Endodermal cell (in vitro differentiated cells): ENCODE results near the gene UNC50. TPM values are rescaled to one million over a fixed set of nuclear protein-coding genes. Genes with fewer than 3 reads are reported as not detected.

Source experiments
- DNase-seq: peaks from one replicate; pipeline ENCODE4 v3.0.0-alpha.2; 2017
- H3K27ac ChIP-seq: 2 replicates; pipeline ENCODE4 v1.5.1; 2013; ENCODE audit warnings: mild to moderate bottlenecking, low read depth, low read length, moderate library complexity
- H3K27me3 ChIP-seq: 2 replicates; pipeline ENCODE4 v1.6.1; 2013; ENCODE audit warnings: mild to moderate bottlenecking, low read length, moderate library complexity; ENCODE audit not compliant: insufficient read depth, control insufficient read depth, poor library complexity, severe bottlenecking
- H3K36me3 ChIP-seq: 2 replicates; pipeline ENCODE4 v1.7.0; 2013; ENCODE audit warnings: mild to moderate bottlenecking, low read length, moderate library complexity; ENCODE audit not compliant: control insufficient read depth, insufficient read depth
- H3K4me1 ChIP-seq: one replicate; pipeline ENCODE4 v1.7.0; 2013; ENCODE audit warnings: low read length; ENCODE audit not compliant: control insufficient read depth, insufficient read depth
- H3K4me3 ChIP-seq: 2 replicates; pipeline ENCODE4 v1.5.1; 2013; ENCODE audit warnings: mild to moderate bottlenecking, low read length, moderate library complexity
- H3K9ac ChIP-seq: 2 replicates; pipeline ENCODE4 v1.6.1; 2013; ENCODE audit warnings: mild to moderate bottlenecking, low read length, moderate library complexity; ENCODE audit not compliant: poor library complexity, severe bottlenecking; ENCODE audit errors: extremely low read depth
- H3K9me3 ChIP-seq: 2 replicates; pipeline ENCODE4 v1.6.1; 2013; ENCODE audit warnings: mild to moderate bottlenecking, low read length, moderate library complexity; ENCODE audit not compliant: control insufficient read depth
- H3K27ac Mint-ChIP-seq: 2 replicates; pipeline ENCODE4 v1.8.0; 2020; ENCODE audit warnings: mixed read lengths
- H3K27me3 Mint-ChIP-seq: 2 replicates; pipeline ENCODE4 v1.8.0; 2021; ENCODE audit warnings: mild to moderate bottlenecking, mixed read lengths; ENCODE audit not compliant: insufficient read depth
- H3K36me3 Mint-ChIP-seq: 2 replicates; pipeline ENCODE4 v1.8.0; 2020; ENCODE audit warnings: low read depth, mixed read lengths
- H3K4me1 Mint-ChIP-seq: 2 replicates; pipeline ENCODE4 v1.8.0; 2020; ENCODE audit warnings: mixed read lengths
- H3K4me3 Mint-ChIP-seq: 2 replicates; pipeline ENCODE4 v1.8.0; 2020; ENCODE audit warnings: mild to moderate bottlenecking, moderate library complexity, mixed read lengths
- H3K9me3 Mint-ChIP-seq: 2 replicates; pipeline ENCODE4 v1.8.0; 2020; ENCODE audit warnings: mild to moderate bottlenecking, mixed read lengths
- CTCF ChIP-seq: fragments of 200-600 bp; sonication (generic); conservative IDR thresholded peaks from 2 replicates; pipeline ENCODE4 v1.5.0; 2021; ENCODE audit warnings: antibody characterized with exemption, mild to moderate bottlenecking
- WGBS, 2 experiments: methylation state at CpG; one replicate each; pipeline versions ENCODE4 v1.1.5 to v1.1.7; 2013; ENCODE audit warnings: missing lambda C conversion rate in 2 of 2, mixed read lengths in 1 of 2; ENCODE audit not compliant: insufficient coverage in 1 of 2, insufficient read length in 1 of 2; 5-methylcytosine and 5-hydroxymethylcytosine counted together
- total RNA-seq, 2 donors: library from RNA; stranded (reverse); fragmentation: NEBNext Ultra II Directional in 1 of 2; extraction: Animal tissue kit (Norgen Biotek cat#: 25700) in 1 of 2; gene quantifications; 2 replicates in 1 of 2; 3 replicates in 1 of 2; pipeline ENCODE4 v1.2.1, GENCODE V29; 2021

Gene UNC50
- total RNA-seq, 2 donors from 2014 or later, result 81.2 to 82.8 TPM

GRCh38 chr2:98577313-98577712 lies 31.1 kb upstream of the UNC50 start:
- Histone ChIP-seq H3K27me3 (no peaks in the 10 kb centered on the region), H3K4me1 (no peaks in the 10 kb centered on the region), H3K9me3 (no peaks in the 10 kb centered on the region), H3K9ac (no peak overlapping the region), H3K27ac (no peak overlapping the region), H3K36me3 (peaks cover 97% of the 10 kb centered on the region), H3K4me3 (no peak overlapping the region)
- Mint-ChIP-seq H3K4me1 (no peaks in the 10 kb centered on the region), H3K9me3 (no peaks in the 10 kb centered on the region), H3K36me3 (peaks cover 62% of the 10 kb centered on the region), H3K27ac (no peak overlapping the region), H3K27me3 (no peaks in the 10 kb centered on the region), H3K4me3 (no peak overlapping the region)
- TF ChIP-seq CTCF, result peak; percentile 47
- peak; percentile 45 for DNase-seq
- WGBS, 2 experiments, result 94% methylated on average over 9 to 10 of the region's 10 CpGs

- Histone ChIP-seq H3K4me3 (no peak overlapping the region), H3K9ac (no peak overlapping the region), H3K4me1 (no peaks in the 10 kb centered on the region), H3K9me3 (no peaks in the 10 kb centered on the region), H3K27ac (no peak overlapping the region), H3K36me3 (peaks cover 95% of the 10 kb centered on the region), H3K27me3 (no peaks in the 10 kb centered on the region)
- WGBS, 2 experiments, result 93 to 100% methylated on average over 6 to 9 of the region's 9 CpGs
- Mint-ChIP-seq H3K27me3 (no peaks in the 10 kb centered on the region), H3K36me3 (peaks cover 60% of the 10 kb centered on the region), H3K4me3 (no peak overlapping the region), H3K9me3 (no peaks in the 10 kb centered on the region), H3K27ac (peak overlapping the region; percentile 46), H3K4me1 (peaks cover under 1% of the 10 kb centered on the region)
- DNase-seq, result peak; percentile 38
- TF ChIP-seq CTCF, result no peak
These were observed 30.2 kb upstream of the UNC50 start for GRCh38 chr2:98578231-98578630.

GRCh38 chr2:98579926-98580325 lies 28.5 kb upstream of the UNC50 start:
- Histone ChIP-seq H3K4me1 (peaks cover 8% of the 10 kb centered on the region), H3K4me3 (no peak overlapping the region), H3K27ac (no peak overlapping the region), H3K27me3 (no peaks in the 10 kb centered on the region), H3K36me3 (peaks cover 95% of the 10 kb centered on the region), H3K9ac (no peak overlapping the region), H3K9me3 (no peaks in the 10 kb centered on the region)
- no peak for TF ChIP-seq CTCF
- WGBS, 2 experiments, result 95 to 98% methylated on average over 5 to 7 of the region's 7 CpGs
- peaks cover 13% of the 10 kb centered on the region for H3K4me1 Mint-ChIP-seq
- peaks cover 56% of the 10 kb centered on the region for H3K36me3 Mint-ChIP-seq
- peak overlapping the region; percentile 49 for H3K27ac Mint-ChIP-seq
- H3K27me3 Mint-ChIP-seq, result no peaks in the 10 kb centered on the region
- H3K9me3 Mint-ChIP-seq, result no peaks in the 10 kb centered on the region
- peak; percentile 21 for DNase-seq
- H3K4me3 Mint-ChIP-seq, result no peak overlapping the region
